Mesenchymal stem cell (in vitro differentiated cells and primary cell): Measurements from ENCODE around the gene CCDC127.

Source experiments
- DNase-seq: peaks from one replicate; pipeline ENCODE4 v3.0.0-alpha.2; 2013
- H2AFZ ChIP-seq: one replicate; pipeline ENCODE4 v1.6.1; 2013; ENCODE audit warnings: low read depth, mild to moderate bottlenecking, control low read depth, inconsistent platforms, low read length, moderate library complexity
- H2AK5ac ChIP-seq: 2 replicates; pipeline ENCODE4 v1.6.1; 2013; ENCODE audit warnings: low read length, moderate library complexity, mild to moderate bottlenecking, inconsistent platforms; ENCODE audit not compliant: severe bottlenecking
- H2BK120ac ChIP-seq: one replicate; pipeline ENCODE4 v1.6.1; 2013; ENCODE audit warnings: low read depth, mild to moderate bottlenecking, inconsistent platforms, low read length, moderate library complexity
- H2BK12ac ChIP-seq, 2 experiments: one replicate each; pipeline ENCODE4 v1.6.1; 2013; ENCODE audit warnings: inconsistent platforms in 2 of 2, low read length in 2 of 2, mild to moderate bottlenecking in 2 of 2, moderate library complexity in 2 of 2, control low read depth in 1 of 2
- H2BK15ac ChIP-seq: one replicate; pipeline ENCODE4 v1.6.1; 2013; ENCODE audit warnings: mild to moderate bottlenecking, low read depth, inconsistent platforms; ENCODE audit not compliant: poor library complexity, severe bottlenecking
- H2BK5ac ChIP-seq: 2 replicates; pipeline ENCODE4 v1.6.1; 2013; ENCODE audit warnings: low read depth, mild to moderate bottlenecking, low read length, control low read depth, inconsistent platforms; ENCODE audit not compliant: poor library complexity, severe bottlenecking
- H3K14ac ChIP-seq, 2 experiments: one replicate each; pipeline ENCODE4 v1.6.1; 2013; ENCODE audit warnings: inconsistent platforms in 2 of 2, low read length in 2 of 2, control low read depth in 1 of 2, mild to moderate bottlenecking in 1 of 2, moderate library complexity in 1 of 2
- H3K18ac ChIP-seq, 2 experiments: one replicate each; pipeline ENCODE4 v1.6.1; 2013; ENCODE audit warnings: inconsistent platforms in 2 of 2, low read length in 2 of 2, control low read depth in 1 of 2, low read depth in 1 of 2, mild to moderate bottlenecking in 1 of 2
- H3K23ac ChIP-seq, 2 experiments: one replicate each; pipeline ENCODE4 v1.6.1; 2013; ENCODE audit warnings: inconsistent platforms in 2 of 2, low read length in 2 of 2, mild to moderate bottlenecking in 2 of 2, moderate library complexity in 2 of 2, control low read depth in 1 of 2
- H3K27ac ChIP-seq: 2 replicates; pipeline ENCODE4 v1.5.1; 2013; ENCODE audit warnings: mild to moderate bottlenecking, moderate library complexity, low read length, control low read depth, inconsistent platforms; ENCODE audit not compliant: poor library complexity, severe bottlenecking
- H3K27me3 ChIP-seq, 2 experiments: 2 replicates each; pipeline versions ENCODE4 v1.6.1 to v1.7.0; 2013; ENCODE audit warnings: low read length in 2 of 2, mild to moderate bottlenecking in 2 of 2, moderate library complexity in 2 of 2, control low read depth in 1 of 2, inconsistent platforms in 1 of 2; ENCODE audit not compliant: control insufficient read depth in 1 of 2, insufficient read depth in 1 of 2
- H3K36me3 ChIP-seq, 2 experiments: 2 replicates each; pipeline versions ENCODE4 v1.6.1 to v1.7.0; 2013; ENCODE audit warnings: low read length in 2 of 2, control low read depth in 1 of 2, inconsistent platforms in 1 of 2, low read depth in 1 of 2, mild to moderate bottlenecking in 1 of 2; ENCODE audit not compliant: insufficient read depth in 2 of 2, control insufficient read depth in 1 of 2
- H3K4ac ChIP-seq, 2 experiments: one replicate each; pipeline ENCODE4 v1.6.1; 2013; ENCODE audit warnings: inconsistent platforms in 2 of 2, low read length in 2 of 2, mild to moderate bottlenecking in 2 of 2, moderate library complexity in 2 of 2, control low read depth in 1 of 2, low read depth in 1 of 2
- H3K4me1 ChIP-seq: 2 replicates; pipeline ENCODE4 v1.6.1; 2013; ENCODE audit warnings: low read depth, low read length, control low read depth; ENCODE audit not compliant: control insufficient read depth, insufficient read depth
- H3K4me2 ChIP-seq: 2 replicates; pipeline ENCODE4 v1.6.1; 2013; ENCODE audit warnings: low read length, mild to moderate bottlenecking, inconsistent platforms; ENCODE audit not compliant: poor library complexity, severe bottlenecking
- H3K4me3 ChIP-seq, 2 experiments: 2 replicates each; pipeline versions ENCODE4 v1.5.1 to v1.7.0; 2013; ENCODE audit warnings: low read length in 2 of 2, mild to moderate bottlenecking in 2 of 2, control low read depth in 1 of 2, low read depth in 1 of 2; ENCODE audit not compliant: insufficient read depth in 1 of 2
- H3K79me1 ChIP-seq: replicated peaks from 2 replicates; pipeline ENCODE4 v1.6.1; 2013; ENCODE audit warnings: mild to moderate bottlenecking, control low read depth, low read length, inconsistent platforms; ENCODE audit not compliant: poor library complexity, severe bottlenecking
- H3K9ac ChIP-seq: 2 replicates; pipeline ENCODE4 v1.7.0; 2013; ENCODE audit warnings: mild to moderate bottlenecking, low read length, moderate library complexity
- H3K9me3 ChIP-seq: 2 replicates; pipeline ENCODE4 v1.7.0; 2013; ENCODE audit warnings: mild to moderate bottlenecking, low read length; ENCODE audit not compliant: control insufficient read depth
- H4K8ac ChIP-seq: one replicate; pipeline ENCODE4 v1.6.1; 2013; ENCODE audit warnings: inconsistent platforms, mild to moderate bottlenecking, low read length, moderate library complexity
- H4K91ac ChIP-seq: one replicate; pipeline ENCODE4 v1.6.1; 2013; ENCODE audit warnings: mild to moderate bottlenecking, low read length, inconsistent platforms
- WGBS: methylation state at CpG from one replicate; pipeline ENCODE4 v1.1.7; 2013; ENCODE audit warnings: mixed read lengths; 5-methylcytosine and 5-hydroxymethylcytosine counted together

Gene CCDC127

GRCh38 chr5:192691-192969 is 25.3 kb downstream of the CCDC127 start:
- no peak for DNase-seq
- Histone ChIP-seq H2BK15ac (no peak overlapping the region), H3K27ac (no peak overlapping the region), H2AFZ (no peak overlapping the region), H3K14ac (no peak overlapping the region), H3K9ac (no peak overlapping the region), H3K9me3 (no peaks in the 10 kb centered on the region), H3K18ac (no peak overlapping the region), H4K91ac (no peak overlapping the region), H3K4me2 (no peak overlapping the region), H3K23ac (no peak overlapping the region), H2BK120ac (no peak overlapping the region), H2AK5ac (no peak overlapping the region), H4K8ac (no peak overlapping the region), H3K27me3 (peaks cover 0 to 33% of the 10 kb centered on the region in 2 experiments), H2BK5ac (no peak overlapping the region), H3K79me1 (peaks cover 3% of the 10 kb centered on the region), H2BK12ac (no peak overlapping the region), H3K4me1 (peaks cover 11% of the 10 kb centered on the region), H3K36me3 (peaks cover 0 to 16% of the 10 kb centered on the region in 2 experiments), H3K4me3 (no peak overlapping the region), H3K4ac (no peak overlapping the region)
- WGBS: 83% methylated on average over 9 of the region's 9 CpGs

- H3K4me1 ChIP-seq: peaks cover 11% of the 10 kb centered on the region
- H3K27ac ChIP-seq: no peak overlapping the region
- H3K9me3 ChIP-seq: no peaks in the 10 kb centered on the region
- peaks cover 0 to 16% of the 10 kb centered on the region in 2 experiments for H3K36me3 ChIP-seq
- H3K4me2 ChIP-seq: no peak overlapping the region
- no peak overlapping the region for H4K91ac ChIP-seq
- H3K18ac ChIP-seq: no peak overlapping the region
- no peak overlapping the region for H3K9ac ChIP-seq
- DNase-seq: no peak
- H3K27me3 ChIP-seq: peaks cover 0 to 36% of the 10 kb centered on the region in 2 experiments
- no peak overlapping the region for H2BK15ac ChIP-seq
- no peak overlapping the region for H3K4me3 ChIP-seq
- WGBS: 95% methylated on average over 41 of the region's 46 CpGs
- H2BK5ac ChIP-seq: no peak overlapping the region
- no peak overlapping the region for H3K14ac ChIP-seq
- no peak overlapping the region for H3K23ac ChIP-seq
- H3K4ac ChIP-seq: no peak overlapping the region
- no peak overlapping the region for H2AFZ ChIP-seq
- H4K8ac ChIP-seq: no peak overlapping the region
- no peak overlapping the region for H2BK120ac ChIP-seq
- no peak overlapping the region for H2BK12ac ChIP-seq
- H3K79me1 ChIP-seq: peaks cover 3% of the 10 kb centered on the region
- no peak overlapping the region for H2AK5ac ChIP-seq
Observed at GRCh38 chr5:191949-192690, 25.8 kb downstream of the CCDC127 start.

GRCh38 chr5:191036-191948 is 26.7 kb downstream of the CCDC127 start, which contains the start of gene LRRC14B:
Gene LRRC14B, plus strand, starts transcription at chr5:191495. Its CDS starts 44 bp downstream, at chr5:191539.
- no peak for DNase-seq
- peaks cover 0 to 16% of the 10 kb centered on the region in 2 experiments for H3K36me3 ChIP-seq
- no peak within 1 kb of the TSS for H4K8ac ChIP-seq
- H3K27me3 ChIP-seq: peaks cover 0 to 41% of the 10 kb centered on the region in 2 experiments
- 84% methylated on average over 56 of the region's 56 CpGs for WGBS
- no peak within 1 kb of the TSS for H3K9ac ChIP-seq
- H3K4me1 ChIP-seq: peaks cover 11% of the 10 kb centered on the region
- H3K4ac ChIP-seq: no peak within 1 kb of the TSS
- H2AFZ ChIP-seq: no peak within 1 kb of the TSS
- no peak within 1 kb of the TSS for H3K14ac ChIP-seq
- H3K4me3 ChIP-seq: no peak within 1 kb of the TSS
- H2AK5ac ChIP-seq: no peak within 1 kb of the TSS
- H2BK5ac ChIP-seq: no peak within 1 kb of the TSS
- no peak within 1 kb of the TSS for H3K18ac ChIP-seq
- H3K9me3 ChIP-seq: no peaks in the 10 kb centered on the region
- no peak within 1 kb of the TSS for H2BK120ac ChIP-seq
- no peak within 1 kb of the TSS for H3K27ac ChIP-seq
- peaks cover 3% of the 10 kb centered on the region for H3K79me1 ChIP-seq
- peak within 1 kb of the TSS; percentile 33 for H2BK15ac ChIP-seq
- H4K91ac ChIP-seq: no peak within 1 kb of the TSS
- no peak within 1 kb of the TSS for H2BK12ac ChIP-seq
- H3K23ac ChIP-seq: no peak within 1 kb of the TSS
- H3K4me2 ChIP-seq: no peak within 1 kb of the TSS

DNA sequence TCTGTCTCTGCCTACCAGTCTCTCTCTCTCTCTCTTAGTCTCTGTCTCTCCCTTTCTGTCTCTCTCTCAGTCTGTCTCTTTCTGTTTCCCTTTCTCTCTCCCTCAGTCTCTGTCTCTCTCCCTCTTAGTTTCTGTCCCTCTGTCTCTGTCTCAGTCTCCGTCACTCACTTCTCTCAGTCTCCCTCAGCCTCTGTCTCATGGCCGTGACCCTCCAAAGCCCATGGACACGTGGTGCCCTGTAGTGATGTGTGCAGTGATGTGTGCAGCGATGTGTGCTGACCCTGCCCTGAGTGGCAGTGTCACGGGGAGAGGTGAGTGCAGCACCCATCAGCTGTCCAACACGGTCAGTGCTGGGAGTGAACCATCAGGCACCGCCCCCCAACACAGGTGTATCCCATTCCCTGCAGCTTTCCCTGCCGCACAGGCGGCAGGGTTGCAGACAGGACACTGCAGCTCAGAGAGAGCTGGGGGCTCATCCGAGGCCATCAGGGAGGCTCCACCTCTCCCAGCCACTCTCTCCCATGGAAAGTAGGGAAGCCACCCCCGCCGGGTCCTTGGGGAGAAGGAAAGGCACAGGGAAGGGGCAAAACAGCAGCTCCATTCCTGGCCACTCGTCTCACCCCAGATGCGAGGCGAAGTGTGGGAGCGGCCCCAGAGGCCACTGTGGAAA is 27.5 kb downstream of the CCDC127 start:
- WGBS: 91% methylated on average over 14 of the region's 16 CpGs
- H3K18ac ChIP-seq: no peak overlapping the region
- H2BK15ac ChIP-seq: no peak overlapping the region
- no peak overlapping the region for H3K4me3 ChIP-seq
- no peak overlapping the region for H3K14ac ChIP-seq
- no peak overlapping the region for H2BK5ac ChIP-seq
- H3K36me3 ChIP-seq: peaks cover 0 to 16% of the 10 kb centered on the region in 2 experiments
- no peak overlapping the region for H4K8ac ChIP-seq
- no peak overlapping the region for H3K9ac ChIP-seq
- H2BK120ac ChIP-seq: no peak overlapping the region
- H3K23ac ChIP-seq: no peak overlapping the region
- no peak overlapping the region for H3K4me2 ChIP-seq
- DNase-seq: no peak
- no peaks in the 10 kb centered on the region for H3K9me3 ChIP-seq
- H3K4ac ChIP-seq: no peak overlapping the region
- no peak overlapping the region for H2AFZ ChIP-seq
- H3K4me1 ChIP-seq: peaks cover 11% of the 10 kb centered on the region
- H3K27ac ChIP-seq: no peak overlapping the region
- peaks cover 3% of the 10 kb centered on the region for H3K79me1 ChIP-seq
- no peak overlapping the region for H2BK12ac ChIP-seq
- no peak overlapping the region for H4K91ac ChIP-seq
- no peak overlapping the region for H2AK5ac ChIP-seq
- peaks cover 0 to 44% of the 10 kb centered on the region in 2 experiments for H3K27me3 ChIP-seq
